NOMO-1 treated with DMSO at 0.1 percent for 48 hours (cell line): ENCODE measurements around the gene PELI3.

Experiments used
- DNase-seq: peaks from one replicate; lab custom pipeline; 2025; ENCODE audit not compliant: unreplicated experiment; lab: John Stamatoyannopoulos, UW

PELI3 gene

DNA sequence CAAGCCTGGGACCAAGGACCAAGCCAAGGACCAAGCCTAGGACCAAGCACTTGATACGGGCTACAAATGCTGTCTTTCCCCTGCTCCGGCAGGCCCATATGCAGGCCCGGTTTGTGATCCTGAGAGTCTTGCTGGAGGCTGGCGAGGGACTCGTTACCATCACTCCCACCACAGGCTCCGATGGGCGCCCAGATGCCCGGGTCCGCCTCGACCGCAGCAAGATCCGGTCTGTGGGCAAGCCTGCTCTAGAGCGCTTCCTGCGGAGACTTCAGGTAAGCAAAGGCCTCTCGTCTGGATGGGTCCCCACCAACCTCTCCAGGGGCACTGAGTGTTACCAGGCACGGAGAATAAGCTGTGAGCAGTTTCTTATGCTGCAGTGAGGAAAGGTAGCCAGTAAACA, 30.5 kb downstream of the PELI3 start:
- no peak for DNase-seq

- DNase-seq: no peak
Measured at GRCh38 chr11:66498506-66498905, 31.8 kb downstream of the PELI3 start.

- DNase-seq: no peak
Measured at GRCh38 chr11:66505276-66505816, 38.6 kb downstream of the PELI3 start.

GRCh38 chr11:66509131-66509561, 42.4 kb downstream of the PELI3 start:
- peak; percentile 0 for DNase-seq

DNA sequence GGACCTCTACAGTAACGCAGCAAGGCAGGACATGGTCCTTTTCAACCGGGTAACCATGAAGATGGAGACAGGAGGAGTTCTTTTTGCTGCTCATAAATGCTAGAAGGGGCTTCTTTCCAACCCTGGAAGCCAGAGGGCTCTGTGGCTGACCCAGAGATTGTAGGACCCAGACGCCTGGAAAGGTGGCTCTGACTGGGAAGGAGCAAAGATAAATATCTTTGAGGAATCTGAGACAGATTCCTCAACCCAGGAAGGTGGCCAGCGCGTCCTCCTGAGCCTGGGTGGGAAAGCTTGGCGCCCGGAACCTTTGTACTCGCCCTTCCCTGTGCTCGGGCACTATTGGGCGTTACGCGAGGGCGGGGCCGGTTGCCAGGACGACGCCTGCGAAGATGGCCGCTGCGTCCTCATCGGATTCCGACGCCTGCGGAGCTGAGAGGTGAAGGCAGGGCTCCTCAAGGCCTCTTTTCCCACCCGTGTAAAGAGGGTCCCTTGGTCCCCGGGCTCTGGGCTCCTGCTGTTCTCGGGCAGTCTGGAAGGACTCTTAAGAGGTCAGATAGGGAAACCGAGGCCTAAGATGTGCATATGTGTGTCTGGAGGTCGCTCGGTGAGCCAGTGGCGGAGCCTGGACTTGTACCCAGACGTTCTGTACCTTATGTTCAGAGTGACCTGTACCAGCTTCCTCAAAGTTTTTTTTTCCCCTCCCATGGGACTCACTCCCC, 43.7 kb downstream of the PELI3 start, which contains the start of gene BBS1:
BBS1 (plus strand) TSS at position 365 of the 719 bp plus-strand sequence; CDS start at position 390, 25 bp downstream.
- peak; percentile 40 for DNase-seq

GRCh38 chr11:66510990-66511339, 44.3 kb downstream of the PELI3 start:
- DNase-seq: no peak

DNA sequence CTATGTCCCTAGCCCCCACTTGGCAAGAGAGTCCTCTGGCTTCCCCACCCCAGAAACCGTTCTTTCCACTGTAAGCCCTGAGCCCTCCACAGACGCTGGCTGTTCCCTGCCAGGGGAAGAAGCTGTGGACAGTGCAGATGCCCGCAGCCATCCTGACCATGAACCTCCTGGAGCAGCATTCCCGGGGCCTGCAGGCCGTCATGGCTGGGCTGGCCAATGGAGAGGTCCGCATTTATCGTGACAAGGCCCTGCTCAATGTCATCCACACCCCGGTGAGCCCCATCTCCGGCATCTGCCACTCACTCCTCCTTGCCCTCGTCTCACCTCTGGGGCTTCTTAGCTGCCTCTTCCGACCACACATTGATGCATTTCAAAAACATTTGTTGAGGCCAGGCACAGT, 56.9 kb downstream of the PELI3 start:
- no peak for DNase-seq

DNA sequence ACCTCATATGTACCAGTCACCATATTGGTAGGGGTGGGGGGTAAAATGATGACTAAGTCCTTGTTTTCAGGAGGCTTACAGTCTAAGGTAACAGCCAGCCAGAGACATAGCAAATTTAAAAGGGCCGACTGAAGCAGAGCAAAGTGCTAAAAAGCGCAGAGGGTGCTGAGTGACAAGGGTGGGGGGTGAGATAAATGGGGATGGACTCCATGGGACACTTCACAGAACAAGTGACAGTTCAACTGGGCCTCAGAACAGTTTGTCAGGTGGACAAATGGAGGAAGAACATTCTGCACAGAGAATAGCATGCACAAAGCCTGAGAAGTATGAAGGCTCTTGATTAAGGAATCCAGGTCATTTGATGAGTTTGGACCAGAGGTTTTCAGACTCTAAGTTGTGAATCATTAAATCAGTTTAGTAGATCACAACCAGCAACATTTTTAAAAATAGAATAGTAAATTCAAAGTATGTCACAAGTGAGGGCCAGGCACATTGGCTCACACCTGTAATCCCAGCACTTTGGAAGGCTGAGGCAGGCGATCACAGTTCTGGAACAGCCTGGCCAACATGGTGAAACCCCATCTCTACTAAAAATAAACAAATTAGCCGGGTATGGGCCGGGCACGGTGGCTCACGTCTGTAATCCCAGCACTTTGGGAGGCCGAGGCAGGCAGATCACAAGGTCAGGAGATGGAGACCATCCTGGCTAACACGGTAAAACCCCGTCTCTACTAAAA, 57.8 kb downstream of the PELI3 start:
- DNase-seq: no peak
